Lung microvascular endothelial cell (primary cell): ENCODE results near the gene PCCA. TPM values are rescaled to one million over a fixed set of nuclear protein-coding genes. Genes with fewer than 3 reads are reported as not detected.
"Not testable (repeated sequence)": the region's sequence is repeated elsewhere in the genome, so short reads cannot be mapped to it uniquely, and the experiment has no call there.

Experiments used
- DNase-seq, 2 donors: peaks; one replicate each; pipeline versions ENCODE4 v3.0.0 to v3.0.0-alpha.2; 2010; ENCODE audit warnings: low read depth in 2 of 2
- total RNA-seq: library from RNA; depleted of rRNA; stranded (reverse); fragments of >200 nt; gene quantifications from 2 replicates; pipeline ENCODE4 v1.2.1, GENCODE V29; 2014

Gene PCCA
- total RNA-seq, 1 donor from 2014 or later = 74.6 TPM

DNA sequence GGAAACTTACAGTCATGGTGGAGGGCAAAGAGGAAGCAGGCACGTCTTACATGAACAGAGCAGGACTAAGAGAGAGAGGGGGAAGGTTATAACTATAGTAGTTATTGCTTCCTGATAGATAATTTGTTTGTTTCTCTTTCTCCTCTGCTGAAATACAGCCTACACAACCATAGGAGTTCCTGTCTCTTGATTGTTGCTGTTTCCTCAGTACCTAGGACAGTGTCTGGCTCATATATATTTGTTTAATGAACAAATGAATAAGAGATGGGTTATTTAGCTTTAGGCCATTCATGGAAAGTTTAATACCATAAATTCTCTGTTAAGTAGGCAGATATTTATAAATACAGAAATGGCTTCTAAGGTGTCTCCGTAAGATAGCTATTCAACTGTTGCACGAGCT, 95.2 kb downstream of the PCCA start:
- DNase-seq = no peak

DNA sequence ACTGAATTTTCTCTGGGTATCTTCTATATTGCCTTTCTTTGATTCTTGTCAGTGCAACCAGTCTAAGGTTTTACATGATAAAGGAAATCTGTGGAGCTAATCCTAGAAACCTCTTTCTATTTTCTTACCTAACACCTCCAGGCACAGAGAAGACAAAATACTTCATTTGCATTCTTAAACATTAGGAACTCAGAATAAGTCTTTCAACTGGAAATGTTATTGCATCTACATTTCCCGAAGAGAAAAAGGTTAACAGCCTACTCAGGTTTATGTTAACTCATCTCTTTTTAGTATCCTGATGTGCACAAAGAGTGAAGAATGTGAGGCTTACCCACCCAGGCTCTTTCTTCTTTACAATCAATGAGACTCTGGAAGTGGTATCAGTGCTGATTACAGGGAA, 106.7 kb downstream of the PCCA start:
- DNase-seq = no peak

DNA sequence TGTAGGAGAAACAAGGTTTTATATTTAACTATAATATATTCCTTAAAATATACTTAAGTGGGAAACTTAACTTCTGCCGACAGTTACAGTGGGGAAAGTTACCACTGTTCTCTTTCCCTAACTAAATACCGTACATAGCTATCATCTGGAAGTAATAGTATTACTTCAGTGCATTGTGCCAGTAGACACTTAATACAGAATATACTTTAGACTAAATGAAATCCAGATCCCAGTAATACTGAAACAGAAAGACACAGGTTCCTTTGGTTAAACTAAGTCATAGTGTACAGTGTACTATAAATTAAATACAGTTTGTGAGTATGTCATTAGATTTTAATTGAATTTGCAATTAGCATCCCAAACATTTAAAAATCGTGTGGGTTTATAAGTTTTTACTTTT, 107.5 kb downstream of the PCCA start:
- DNase-seq = no peak

DNA sequence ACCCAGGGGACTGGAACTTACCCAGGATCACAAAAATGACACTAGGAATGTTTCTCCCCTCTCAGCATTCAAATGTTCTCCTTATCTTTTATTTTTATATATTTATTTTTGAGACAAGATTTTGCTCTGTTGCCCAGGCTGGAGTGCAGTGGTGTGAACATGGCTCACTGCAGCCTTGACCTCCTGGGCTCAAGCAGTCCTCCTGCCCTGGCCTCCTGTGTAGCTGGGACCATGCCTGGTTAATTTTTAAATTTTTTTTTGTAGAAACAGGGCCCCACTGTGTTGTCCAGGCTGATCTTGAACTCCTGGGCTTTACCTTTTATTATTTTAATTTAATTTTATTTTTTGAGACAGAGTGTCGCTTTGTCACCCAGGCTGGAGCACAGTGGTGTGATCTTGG, 108.2 kb downstream of the PCCA start:
- no peak for DNase-seq

DNA sequence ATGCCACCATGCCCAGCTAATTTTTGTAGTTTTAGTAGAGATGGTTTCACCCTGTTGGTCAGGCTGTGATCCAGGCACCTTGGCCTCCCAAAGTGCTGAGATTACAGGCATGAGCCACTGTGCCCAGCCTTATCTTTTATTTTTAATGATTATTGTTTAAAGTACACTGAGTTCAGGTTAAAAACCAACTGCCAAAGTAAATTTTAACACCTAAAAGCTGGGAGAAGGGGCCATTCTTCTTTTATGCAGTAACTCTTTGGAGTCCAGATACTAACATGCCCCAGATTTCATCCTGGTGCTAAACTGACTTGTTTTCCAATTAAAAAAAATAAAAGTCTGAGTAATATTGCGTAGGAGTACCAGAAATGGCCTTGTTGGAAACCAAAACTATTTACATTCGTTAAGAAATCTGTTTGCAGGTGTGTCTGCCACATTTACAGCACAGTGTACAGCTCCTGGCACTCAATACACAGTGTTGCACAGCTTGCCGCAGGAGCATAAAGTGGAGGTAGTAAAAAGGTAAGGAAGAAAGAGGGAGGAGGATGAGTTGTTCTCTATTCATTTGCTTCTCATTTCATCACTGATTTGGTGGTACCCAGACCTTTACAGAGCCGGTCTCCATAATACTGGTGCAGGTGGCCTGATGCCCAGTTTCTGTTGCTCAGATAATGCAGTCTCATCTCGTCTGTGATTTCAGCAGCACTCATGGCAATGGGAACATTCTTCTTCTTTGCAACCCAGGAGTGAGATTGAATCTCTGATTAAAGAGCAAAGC, 108.9 kb downstream of the PCCA start:
- no peak for DNase-seq

DNA sequence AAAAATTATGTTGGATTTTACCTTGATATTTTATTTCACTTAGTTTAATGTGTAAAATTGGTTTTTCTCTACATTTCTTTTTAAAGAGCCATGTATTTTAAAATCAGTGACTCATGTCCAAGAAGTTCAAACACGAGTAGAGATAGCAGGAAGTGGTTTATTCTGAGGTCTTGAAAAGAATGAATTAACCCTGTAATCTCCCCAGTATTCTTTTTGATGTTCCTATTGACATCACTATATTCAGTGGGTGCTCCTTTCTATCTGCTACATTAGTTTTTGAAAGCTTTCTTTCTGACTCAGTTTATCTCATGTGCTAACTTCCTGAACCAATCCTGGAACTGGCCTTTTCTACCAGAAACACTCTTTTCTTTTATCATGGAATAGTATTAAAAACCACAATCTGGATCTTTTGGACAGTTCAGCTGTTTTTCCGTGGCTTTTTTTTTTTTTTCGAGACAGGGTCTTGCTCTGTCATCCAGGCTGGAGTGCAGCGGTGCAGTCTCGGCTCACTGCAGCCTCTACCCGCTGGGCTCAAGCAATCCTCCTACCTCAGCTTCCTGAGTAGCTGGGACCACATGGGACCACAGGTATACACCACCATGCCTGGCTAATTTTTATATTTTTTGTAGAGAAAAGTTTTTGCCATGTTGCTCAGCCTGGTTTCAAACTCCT, 114.9 kb downstream of the PCCA start:
- peak in 1 of 2 donors; percentile 13 for DNase-seq

DNA sequence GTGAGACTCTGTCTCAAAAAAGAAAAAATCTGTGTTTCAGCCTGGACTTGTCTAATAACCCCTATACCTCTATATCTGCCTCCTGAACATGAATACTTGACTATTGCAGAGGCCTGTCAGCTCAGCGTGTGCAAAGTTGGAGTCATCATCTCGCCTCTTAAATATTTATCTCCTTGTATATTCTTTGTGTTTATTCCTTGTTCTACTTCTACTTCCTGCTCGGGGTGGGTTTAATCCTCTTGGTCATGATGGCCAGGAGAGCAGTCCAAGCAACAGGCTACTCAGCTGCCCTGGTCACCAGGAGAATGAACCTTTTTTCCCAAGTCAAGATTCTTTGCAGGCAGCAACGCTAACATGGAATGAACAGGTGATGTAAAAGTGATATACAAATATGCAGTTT, 119.1 kb downstream of the PCCA start:
- DNase-seq = no peak

DNA sequence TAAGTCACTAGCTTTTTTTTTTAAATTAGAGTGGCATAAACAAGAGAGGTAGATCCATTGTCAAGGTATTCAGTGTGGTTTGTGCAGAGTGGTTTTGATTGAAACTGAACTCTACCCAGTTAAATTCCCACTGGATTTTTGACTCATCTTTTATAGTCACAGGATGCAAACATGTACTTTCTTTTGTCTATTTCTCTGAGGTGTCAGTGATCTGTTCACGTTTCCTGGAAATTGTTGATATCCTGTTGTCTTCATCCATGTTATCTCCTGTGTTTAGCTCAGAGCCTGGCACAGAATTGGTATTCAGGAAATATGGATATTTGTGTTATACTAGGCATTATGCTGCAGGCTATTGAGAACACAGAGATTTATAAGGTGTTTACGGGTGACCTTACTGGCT, 119.7 kb downstream of the PCCA start:
- DNase-seq = peak in 1 of 2 donors; percentile 72

DNA sequence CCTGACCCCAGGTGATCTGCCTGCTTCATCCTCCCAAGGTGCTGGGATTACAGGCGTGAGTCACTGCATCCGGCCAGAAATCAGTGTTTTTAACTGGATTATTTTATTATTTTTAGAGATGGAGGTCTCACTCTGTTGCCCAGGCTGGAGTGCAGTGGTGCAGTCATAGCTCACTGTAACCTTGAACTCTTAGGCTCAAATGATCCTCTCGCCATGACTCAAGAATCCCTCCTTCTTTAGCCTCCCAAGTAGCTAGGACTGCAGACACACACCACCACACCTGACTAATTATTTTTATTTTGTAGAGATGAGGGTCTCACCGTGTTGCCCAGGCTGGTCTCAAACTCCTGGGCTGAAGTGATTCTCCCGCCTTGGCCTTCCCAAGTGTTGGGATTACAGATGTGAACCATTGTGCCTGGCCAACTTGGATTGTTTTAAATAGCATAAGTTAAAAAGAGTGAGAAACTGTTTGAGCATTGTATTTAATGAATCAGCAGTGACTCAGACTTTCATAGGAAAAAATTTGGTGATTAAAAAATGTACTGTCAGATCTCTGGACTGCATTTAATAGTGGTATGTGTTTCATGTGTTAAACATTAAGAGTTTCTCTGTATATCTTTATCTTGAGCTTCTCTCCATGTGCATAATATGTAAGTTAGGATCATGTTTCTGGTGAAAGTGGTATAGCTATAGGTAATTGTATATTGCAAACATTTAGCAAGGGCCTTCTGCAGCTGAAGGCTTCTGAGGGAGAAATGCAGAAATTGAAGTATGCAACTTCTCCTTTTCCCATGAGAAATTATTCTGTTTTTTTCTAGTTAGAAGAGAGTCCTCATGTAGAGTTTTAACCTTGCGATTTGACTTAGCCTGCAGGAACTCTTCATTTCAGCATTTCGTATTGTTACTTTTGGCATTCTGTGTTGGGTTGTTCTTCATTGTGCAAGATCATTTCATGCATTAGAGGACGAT, 121.2 kb downstream of the PCCA start:
- peak; percentile 44 to 58 for DNase-seq

DNA sequence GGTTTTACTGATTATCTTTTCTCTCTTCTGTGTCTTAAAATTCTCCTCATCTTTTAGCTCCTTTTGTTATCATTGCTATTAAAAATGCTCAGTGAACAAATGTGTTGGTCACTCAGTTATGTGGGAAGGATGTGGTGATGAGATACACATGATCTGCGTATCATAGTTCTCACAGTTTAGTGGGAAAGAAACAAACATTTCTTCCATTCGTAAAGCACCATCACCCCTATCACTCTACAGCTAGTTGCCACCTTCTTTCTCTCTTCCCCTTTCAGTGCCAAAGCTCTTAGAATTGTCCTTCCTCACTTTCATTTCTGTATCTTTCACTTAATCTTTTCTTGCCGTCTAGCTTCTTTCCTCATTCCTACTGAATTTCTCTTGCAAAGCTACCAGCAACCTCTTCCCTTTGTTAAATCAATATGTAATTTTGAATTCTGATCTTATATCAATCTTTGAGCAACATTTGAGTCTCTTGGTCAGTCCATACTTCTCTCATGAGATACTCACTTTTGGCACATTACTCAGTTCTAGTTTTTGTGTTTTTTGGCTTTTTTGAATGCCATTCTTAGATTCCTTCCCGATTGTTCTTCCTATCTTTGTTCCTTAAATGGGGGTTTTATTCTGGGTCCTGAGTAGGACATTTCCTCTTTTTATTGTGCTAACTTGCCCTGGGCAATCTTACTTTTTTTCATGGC, 122.3 kb downstream of the PCCA start:
- peak; percentile 14 to 53 for DNase-seq

DNA sequence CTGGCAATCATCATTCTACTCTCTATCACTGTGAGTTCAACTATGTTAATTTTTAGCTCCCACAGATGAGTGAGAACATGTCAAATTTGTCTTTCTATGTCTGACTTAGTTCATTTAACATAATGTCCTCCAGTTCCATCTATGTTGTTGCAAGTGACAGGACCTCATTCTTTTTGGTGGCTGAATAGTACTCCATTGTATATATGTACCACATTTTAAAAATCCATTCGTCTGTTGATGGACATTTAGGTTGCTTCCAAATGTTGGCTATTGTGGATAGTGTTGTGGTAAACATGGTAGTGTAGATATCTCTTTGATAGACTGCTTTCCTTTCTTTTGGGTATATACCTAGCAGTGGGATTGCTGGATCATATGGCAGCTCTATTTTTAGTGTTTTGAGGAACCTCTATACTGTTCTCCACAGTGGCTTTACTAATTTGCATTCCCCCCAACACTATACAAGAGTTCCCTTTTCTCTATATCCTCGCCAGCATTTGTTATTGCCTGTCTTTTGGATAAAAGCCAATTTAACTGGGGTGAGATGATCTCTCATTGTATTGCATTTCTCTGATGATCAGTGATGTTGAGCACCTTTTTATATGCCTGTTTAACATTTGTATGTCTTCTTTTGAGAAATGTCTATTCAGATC, 124.1 kb downstream of the PCCA start:
- peak in 1 of 2 donors; percentile 41 for DNase-seq

DNA sequence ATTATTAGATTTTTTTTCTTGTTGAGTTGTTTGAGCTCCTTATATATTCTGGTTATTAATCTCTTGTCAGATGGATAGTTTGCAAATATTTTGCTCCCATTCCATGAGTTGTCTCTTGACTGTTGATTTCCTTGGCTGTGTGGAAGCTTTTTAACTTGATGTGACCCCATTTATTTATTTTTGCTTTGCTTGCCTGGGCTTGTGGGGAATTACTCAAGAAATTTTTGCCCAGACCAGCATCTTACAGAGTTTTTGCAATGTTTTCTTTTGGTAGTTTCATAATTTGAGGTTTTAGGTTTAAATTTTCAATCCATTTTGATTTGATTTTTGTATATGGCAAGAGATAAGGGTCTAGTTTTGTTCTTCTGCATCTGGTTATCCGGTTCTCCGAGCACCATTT, 124.7 kb downstream of the PCCA start:
- DNase-seq = no peak

DNA sequence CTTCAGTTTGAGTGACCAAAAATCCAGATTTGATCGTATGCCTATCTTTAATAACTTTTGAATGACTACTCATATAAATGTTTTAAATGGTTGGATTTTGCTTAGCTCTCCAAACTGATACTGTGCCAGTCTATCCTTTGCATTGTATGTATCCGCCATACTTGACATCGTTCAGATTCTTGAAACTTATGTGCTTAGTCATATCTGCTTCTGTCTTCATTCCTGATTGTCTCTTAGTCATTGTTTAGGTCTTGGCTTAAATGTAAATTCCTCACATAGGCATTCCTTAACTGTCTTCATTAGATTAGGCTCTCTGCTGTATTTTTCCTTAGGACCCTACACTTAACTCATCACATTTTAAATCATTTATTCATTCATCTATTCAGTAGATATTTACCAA, 126.0 kb downstream of the PCCA start:
- DNase-seq = peak in 1 of 2 donors; percentile 35

DNA sequence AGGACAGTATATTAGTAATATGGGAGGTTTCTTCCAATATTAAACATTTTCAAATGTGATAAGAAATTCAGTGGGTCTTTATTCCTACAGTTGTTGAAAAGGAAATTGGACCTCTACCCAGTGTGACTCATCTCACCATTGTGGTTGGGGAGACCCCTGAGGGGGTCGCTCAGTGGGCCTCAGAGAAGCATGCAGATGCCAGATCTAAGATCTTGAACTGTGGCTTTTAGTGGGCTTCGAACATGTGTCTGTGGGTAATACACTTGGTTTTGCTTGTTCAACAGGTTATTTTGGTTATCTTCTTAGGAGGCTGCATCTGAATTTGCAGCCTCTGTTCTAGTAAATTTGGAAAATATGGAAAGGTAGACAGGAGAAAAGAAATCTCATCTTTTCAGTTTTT, 132.3 kb downstream of the PCCA start:
- no peak for DNase-seq

DNA sequence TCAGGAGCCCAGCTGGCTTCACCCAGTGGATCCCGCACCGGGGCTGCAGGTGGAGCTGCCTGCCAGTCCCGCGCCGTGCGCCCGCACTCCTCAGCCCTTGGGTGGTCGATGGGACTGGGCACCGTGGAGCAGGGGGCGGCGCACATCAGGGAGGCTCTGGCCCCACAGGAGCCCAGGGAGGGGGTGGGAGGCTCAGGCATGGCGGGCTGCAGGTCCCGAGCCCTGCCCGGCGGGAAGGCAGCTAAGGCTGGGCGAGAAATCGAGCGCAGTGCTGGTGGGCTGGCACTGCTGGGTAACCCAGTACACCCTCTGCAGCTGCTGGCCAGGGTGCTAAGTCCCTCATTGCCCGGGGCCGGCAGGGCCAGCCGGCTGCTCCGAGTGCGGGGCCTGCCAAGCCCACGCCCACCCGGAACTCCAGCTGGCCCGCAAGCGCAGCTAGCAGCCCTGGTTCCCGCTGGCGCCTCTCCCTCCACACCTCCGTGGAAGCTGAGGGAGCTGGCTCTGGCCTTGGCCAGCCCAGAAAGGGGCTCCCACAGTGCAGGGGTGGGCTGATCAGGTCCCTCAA, 135.2 kb downstream of the PCCA start:
- DNase-seq = not testable (repeated sequence)

DNA sequence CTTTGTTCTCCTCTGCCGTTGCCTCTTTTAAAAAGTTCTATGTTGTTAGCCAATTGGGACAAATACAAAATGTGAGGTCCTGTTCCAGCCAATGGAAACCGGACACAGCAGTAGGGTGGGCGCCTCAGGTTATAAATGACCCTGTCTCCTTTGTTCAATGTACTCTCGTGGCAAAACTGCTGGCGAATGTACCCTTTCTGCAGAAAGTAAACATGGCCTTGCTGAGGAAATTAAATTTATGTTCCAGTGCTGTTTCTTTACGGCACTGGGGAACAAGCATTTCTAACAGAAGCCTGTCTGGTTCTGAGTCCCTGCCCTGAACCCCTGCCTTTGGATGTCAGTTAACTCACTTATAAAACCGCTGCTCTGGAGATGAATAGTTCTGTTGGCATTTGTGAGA, 140.7 kb downstream of the PCCA start:
- DNase-seq = no peak

DNA sequence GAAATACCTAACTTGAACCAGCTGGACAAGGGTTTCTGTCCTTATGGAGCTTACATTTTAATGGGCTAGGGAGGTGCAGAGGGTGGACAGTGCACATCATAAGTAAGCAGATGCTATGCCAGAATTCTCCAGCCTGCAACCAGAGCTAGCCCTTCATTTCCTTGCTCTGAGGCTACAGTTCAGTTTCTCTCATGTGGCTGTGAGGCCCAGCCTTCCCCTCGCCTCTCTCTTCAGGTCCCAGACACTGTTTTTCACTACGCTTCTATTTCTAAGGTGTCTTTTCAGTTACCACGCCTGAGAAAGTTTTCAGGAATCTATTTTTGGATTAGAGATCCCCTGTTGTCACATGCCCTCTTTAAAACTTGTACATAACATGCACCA, 141.9 kb downstream of the PCCA start:
- no peak for DNase-seq

DNA sequence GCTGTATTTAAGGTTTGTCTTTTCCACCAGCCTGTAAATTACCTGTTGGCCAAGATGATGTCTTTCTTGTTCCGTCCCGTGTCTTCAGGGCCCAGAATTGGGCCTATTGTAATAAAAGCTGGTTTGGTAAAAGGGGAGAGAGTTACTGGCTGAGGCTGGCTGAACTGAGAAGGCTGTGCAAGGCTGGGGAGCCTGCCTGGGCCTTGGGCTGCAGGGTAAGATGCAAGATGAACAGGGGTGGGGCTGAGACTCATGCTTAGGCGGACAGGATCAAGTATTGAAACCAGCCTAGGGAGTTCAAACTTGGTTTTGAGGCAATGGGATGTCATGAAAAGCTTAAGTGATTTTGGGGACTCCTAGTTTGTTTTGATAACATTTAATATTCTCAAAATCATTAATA, 142.3 kb downstream of the PCCA start:
- no peak for DNase-seq

DNA sequence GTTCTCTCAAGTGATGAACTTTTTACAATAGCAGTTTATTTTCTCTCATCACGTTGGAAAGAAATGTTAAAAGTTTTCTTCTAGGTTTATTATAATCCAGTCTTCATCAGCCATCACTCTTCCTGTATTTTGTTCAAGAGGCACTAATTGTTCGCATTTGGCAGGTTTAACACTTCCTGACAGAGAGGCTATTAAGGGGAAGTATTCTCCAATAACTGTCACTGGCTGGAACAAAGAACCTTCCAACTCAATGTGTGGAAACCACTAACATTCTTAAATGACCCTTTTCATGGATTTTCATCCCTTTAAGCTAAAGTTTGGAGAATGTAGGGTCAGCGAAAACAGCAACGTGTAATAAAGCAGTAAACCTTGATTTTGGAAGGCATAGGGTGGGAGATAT, 145.1 kb downstream of the PCCA start:
- peak; percentile 52 to 58 for DNase-seq

DNA sequence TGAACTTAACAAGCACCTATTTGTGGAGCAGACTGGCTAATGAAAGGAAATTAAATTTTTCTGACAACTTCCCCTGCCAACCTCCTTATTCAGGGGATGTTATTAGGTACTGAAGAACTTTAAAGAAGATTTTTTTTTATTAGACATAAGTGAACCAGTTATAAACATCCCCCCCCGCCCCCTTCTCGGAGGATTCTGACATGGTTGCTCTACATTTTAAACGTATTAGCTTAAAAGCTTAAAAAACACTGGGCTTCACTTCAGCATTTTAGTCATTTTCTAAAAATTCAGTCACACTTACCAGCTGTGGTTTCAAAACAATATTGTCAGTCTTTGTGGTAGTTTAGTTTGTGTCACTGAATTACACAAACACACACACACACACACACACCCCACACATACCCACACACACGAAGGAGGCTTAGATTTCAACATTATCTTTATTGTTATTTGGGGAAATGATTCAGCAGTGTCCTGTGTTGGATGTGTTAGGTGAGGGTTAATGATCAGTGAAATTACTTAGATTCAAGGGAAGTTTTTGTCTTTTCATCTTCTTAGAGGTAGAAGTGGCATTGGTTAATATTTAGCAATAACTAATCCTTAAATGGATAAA, 145.7 kb downstream of the PCCA start:
- peak; percentile 9 to 27 for DNase-seq
